Left renal pelvis (tissue), 4 donors: ENCODE data around the gene PLPPR5. TPM values are rescaled to one million over a fixed set of nuclear protein-coding genes. Genes with fewer than 3 reads are reported as not detected.
"Not testable (repeated sequence)": the region's sequence is repeated elsewhere in the genome, so short reads cannot be mapped to it uniquely, and the experiment has no call there.

Experiments used
- DNase-seq, 4 donors: peaks; one replicate each; pipeline ENCODE4 v3.0.0-alpha.2; 2013; ENCODE audit warnings: low read depth in 4 of 4, low spot score in 3 of 4
- polyA plus RNA-seq, 4 donors: library from polyadenylated mRNA; unstranded; fragments of 120-200 nt; gene quantifications; one replicate each; pipeline ENCODE4 v1.2.1, GENCODE V29; 2013; ENCODE audit not compliant: insufficient read length in 4 of 4

PLPPR5 gene
- 1 to 10 TPM; 1.7 to 1.9 (median 1.9) TPM for polyA plus RNA-seq

- no peak for DNase-seq
These were observed at the start of gene PLPPR5 for GRCh38 chr1:99004861-99005442. PLPPR5 (minus strand) TSS chr1:99004861; CDS start chr1:99004671, 190 bp downstream.

DNA sequence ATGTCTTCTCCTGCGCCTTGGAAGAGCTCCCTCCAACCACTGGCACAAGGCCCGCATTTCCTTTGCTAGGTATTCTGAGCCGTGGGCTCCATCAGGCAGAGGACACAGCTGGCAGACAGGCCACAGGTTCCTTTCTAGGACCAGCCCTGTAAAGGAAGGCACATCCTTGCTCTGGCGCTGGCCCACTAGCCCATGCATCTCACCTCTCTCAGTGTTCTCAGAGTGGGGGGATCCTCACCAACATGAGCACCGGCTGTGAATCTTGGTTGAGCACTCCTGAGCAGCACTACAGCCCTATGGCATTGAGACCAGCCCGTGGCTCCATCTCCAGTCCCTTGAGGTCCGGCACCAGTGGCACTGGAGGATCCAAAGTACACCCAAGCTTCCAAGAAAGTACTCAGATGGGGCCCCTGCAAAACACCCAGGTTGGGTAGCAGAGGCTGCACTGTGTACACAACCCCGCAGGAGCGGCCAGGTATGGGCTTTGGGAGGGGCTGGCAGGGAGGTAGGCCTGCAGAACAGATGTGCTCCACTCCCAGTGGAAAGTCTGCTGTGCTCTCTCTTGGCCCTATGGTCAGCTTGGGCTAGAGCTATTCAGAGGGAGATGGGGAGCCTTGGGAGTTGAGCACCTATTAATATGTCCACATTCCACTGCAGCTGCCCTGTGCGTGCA, 47.1 kb upstream of the PLPPR5 start:
- DNase-seq, result no peak

DNA sequence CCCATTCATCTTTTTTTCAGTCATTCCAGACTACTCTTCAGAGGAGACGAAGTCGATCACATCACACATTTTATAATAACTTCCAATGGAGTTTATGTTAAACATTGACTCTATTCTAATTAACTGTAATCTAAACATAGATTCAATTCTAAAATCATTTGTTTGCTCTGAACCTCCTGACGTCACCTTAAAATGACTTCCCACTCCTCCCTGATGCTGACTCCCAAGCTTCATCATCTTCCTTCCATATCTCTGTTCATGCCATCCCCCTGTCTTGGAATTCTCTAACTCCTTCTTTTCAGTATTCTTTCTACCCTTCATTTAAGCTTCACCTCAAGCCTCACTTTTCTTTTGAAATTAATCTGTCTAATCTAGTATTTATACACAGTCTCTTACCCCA, 45.1 kb upstream of the PLPPR5 start:
- no peak for DNase-seq

DNA sequence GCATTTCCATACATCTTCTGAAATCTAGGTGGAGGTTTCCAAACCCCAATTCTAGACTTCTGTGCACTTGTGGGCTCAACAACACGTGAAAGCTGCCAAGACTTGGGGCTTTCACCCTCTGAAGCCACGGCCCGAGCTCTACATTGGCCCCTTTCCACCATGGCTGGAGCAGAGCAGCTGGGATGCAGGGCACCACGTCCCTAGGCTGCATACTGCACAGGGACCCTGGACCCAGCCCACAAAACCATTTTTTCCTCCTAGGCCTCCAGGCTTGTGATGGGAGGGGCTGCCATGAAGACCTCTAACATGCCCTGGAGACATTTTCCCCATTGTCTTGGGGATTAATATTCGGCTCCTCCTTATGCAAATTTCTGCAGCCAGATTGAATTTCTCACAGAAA, 32.1 kb upstream of the PLPPR5 start:
- DNase-seq, result not testable (repeated sequence)

GRCh38 chr1:99018313-99018712, 13.7 kb upstream of the PLPPR5 start:
- DNase-seq, result no peak

- DNase-seq, result no peak
These were observed 13.0 kb upstream of the PLPPR5 start for GRCh38 chr1:99017655-99018054.

GRCh38 chr1:99010679-99011078, 6.0 kb upstream of the PLPPR5 start:
- DNase-seq, result no peak

GRCh38 chr1:99007366-99007765, 2.7 kb upstream of the PLPPR5 start:
- no peak for DNase-seq

DNA sequence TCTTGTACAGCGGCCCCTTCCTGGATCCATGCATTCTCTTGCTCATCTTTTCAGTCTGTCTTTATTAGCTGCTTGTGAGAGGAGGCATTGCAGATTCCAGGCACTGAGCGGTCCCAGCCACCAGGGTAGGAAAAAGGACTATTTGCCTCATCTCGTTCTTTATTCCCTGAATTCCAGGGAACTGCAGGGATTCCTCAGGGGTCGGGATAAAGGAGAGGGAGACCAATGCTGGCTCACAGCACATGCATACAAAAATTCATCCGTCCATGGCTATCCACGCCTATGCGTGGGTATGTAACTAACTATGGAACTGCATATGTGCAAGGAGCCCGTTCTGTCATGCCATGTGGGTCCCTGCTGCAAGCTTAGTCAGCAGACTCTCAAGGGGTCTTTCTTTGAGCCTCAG, 879 bp upstream of the PLPPR5 start:
- no peak for DNase-seq

- no peak for DNase-seq
These were observed 304 bp downstream of the PLPPR5 start for GRCh38 chr1:99004254-99004860.

DNA sequence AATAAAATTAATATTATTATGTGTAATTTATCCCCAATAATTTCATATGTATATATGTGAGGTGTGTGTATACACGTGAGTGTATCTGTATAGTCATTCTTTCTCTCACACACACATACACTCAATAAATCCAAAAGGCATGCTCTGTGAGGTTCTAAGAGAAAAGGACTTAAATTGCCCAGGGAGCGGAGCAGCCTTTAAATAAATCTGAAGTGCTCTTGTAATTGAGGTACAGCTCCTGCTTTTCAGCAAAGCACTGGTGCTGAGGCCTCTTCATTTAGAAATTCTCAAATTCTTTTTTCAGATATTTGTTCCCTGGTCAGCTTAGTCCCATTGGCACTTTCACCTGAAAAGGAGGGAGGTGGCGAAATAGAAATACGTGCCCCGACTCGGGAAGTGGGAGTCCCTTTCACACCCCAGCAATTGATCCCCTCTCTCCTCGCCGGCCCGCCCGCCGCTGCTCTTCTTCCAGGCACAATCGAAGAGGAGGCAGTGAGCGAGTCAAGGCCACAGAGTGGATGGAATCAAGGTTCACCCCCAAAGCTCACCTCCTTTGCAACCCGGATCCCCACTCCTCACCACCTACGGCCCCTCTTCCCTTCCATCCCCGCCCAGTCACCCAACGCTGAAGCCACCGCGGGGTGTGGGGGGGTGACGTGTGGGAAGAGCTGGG, 944 bp downstream of the PLPPR5 start:
- no peak for DNase-seq

GRCh38 chr1:98992844-98993243, 11.8 kb downstream of the PLPPR5 start:
- DNase-seq, result no peak

DNA sequence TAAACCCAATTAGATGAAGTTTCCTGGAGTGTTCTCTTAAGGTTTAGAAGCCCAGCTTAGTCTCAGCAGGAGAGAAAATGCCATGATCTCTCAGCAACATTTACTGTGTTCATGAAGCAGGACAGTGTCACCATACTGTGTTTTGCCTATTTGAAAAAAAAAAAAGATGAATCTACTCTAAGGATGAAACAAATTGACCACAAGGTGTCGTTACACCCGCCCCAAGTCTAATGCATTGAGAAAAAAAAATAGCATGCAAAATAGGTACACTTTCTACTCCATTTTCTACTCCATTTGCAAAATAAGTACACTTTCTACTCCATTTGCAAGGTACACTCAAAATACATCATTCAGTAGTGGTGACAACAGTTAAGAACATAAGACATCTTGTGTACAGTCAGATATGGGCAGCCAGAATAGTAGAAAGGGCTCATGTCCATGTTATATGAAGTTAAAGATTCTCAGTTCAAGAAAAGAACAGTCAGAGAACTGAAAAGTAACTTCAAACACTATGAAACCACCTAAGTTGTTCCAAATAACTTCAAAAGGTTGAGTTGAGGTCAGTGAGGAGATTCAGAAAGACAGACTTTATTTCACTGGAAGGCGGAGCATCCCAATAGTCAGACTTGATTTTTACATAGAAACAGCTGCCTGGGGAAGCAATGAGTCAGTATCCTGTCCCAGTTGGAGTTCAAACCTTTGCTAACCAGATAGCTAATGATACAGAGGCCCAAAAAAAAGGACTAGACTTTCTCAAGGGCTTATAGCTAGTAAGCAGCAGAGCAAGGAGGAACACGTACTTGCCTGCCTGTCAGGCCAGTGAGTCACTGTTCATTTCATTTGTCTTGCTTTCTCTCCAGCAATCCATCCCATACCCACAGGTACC, 13.3 kb downstream of the PLPPR5 start:
- DNase-seq, result no peak

- no peak for DNase-seq
These were observed 15.1 kb downstream of the PLPPR5 start for GRCh38 chr1:98989556-98989907.

DNA sequence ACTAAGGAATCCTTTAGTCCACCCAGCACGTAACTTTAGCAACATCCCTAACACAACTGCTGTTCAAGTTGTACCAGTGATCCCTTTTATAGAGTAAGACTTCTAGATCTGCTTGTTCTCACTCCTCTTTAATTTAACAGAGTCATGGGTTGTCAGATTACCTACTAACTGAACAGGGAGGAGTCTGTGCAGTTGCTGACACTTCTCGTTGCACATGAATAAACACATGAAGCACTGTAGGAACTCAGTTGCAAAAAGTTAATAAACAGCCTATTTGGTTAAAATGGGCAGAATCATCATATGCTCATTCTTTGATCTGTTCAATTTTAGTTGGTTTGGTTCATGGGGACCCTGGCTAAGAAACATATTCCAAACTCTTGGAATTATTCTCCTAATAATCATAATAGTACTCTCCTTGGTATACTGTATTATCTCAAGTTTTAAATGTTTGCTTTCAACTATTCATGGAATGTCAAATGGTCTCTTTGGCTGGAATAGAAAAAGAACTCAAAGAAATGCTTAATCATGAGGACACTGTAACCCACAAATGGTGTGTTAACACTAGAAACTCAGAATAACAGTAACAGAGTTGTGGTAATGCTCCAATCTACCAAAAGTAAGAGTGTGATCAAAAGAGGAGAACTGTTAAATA, 15.6 kb downstream of the PLPPR5 start:
- no peak for DNase-seq

- DNase-seq, result no peak
These were observed 19.0 kb downstream of the PLPPR5 start for GRCh38 chr1:98985687-98986086.

- no peak for DNase-seq
These were observed 22.6 kb downstream of the PLPPR5 start for GRCh38 chr1:98981917-98982513.

DNA sequence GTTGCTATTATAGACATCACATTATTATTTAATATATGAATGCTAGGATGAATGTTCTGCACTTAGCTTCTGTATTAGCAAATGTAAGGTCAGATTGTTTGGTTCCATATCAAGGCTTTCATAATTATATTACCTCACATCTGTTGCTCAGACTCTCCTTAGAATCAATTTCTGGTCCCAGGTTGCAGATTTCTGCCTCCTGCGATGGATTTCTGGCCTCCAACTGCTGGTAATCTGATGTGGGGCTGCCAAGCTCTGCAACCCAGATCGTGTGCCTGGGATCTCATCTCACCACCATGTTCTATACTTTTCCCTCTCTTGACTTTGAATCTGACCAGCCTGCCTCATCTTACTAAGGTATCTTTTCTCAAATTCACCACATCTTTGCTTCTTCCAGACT, 25.2 kb downstream of the PLPPR5 start:
- no peak for DNase-seq

DNA sequence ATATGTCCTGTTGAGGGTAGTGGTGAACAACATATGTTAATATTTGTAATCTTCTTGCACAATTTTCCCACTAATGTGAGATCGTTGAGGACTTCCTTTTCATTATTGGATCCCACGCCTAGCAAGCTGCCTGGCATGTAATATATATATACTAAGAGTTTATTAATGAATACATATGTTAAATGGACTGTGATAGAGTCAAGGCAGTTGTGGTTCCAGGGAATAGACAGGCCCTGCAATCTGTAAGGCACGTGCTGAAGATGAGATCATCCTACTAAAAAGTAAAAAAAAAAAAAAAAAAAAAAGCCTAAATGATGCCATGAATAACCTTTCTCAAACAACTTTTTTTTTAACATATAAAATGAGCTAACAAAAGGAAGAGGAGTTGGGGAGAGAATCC, 28.9 kb downstream of the PLPPR5 start:
- DNase-seq, result no peak

- no peak for DNase-seq
These were observed 29.5 kb downstream of the PLPPR5 start for GRCh38 chr1:98975113-98975512.
